HEK293 (cell line): ENCODE data around the gene RNU7-1.

ENCODE experiments used
- GLI2 ChIP-seq: fragments of 450-650 bp; formaldehyde crosslinking; IDR thresholded peaks from 2 replicates; pipeline ENCODE4; 2017; ENCODE audit warnings: missing biosample characterization, missing genetic modification characterization, low read depth, borderline replicate concordance
- HIC1 ChIP-seq: fragments of 450-650 bp; formaldehyde crosslinking; IDR thresholded peaks from 2 replicates; pipeline ENCODE4 v1.5.1; 2016; ENCODE audit warnings: missing biosample characterization, missing genetic modification characterization
- HOXC10 ChIP-seq: sonication (generic); formaldehyde crosslinking; IDR thresholded peaks from 2 replicates; pipeline ENCODE4 v1.8.1; 2023; ENCODE audit warnings: mild to moderate bottlenecking, missing genetic modification reagents
- HOXD13 ChIP-seq: sonication (generic); formaldehyde crosslinking; IDR thresholded peaks from 2 replicates; pipeline ENCODE4 v1.8.0; 2022; ENCODE audit warnings: missing genetic modification reagents, borderline replicate concordance
- IKZF3 ChIP-seq: fragments of 450-650 bp; IDR thresholded peaks from 2 replicates; pipeline ENCODE4 v1.5.0; 2018; ENCODE audit warnings: missing biosample characterization, mild to moderate bottlenecking, missing genetic modification characterization, moderate library complexity
- KLF16 ChIP-seq: fragments of 450-650 bp; formaldehyde crosslinking; IDR thresholded peaks from 2 replicates; pipeline ENCODE4 v1.5.1; 2017; ENCODE audit warnings: missing biosample characterization, missing genetic modification characterization
- PRDM2 ChIP-seq: fragments of 450-650 bp; formaldehyde crosslinking; IDR thresholded peaks from 2 replicates; pipeline ENCODE4 v1.5.1; 2016; ENCODE audit warnings: missing biosample characterization, missing genetic modification characterization, borderline replicate concordance
- SALL2 ChIP-seq: fragments of 450-650 bp; formaldehyde crosslinking; IDR thresholded peaks from 2 replicates; pipeline ENCODE4 v1.5.0; 2017; ENCODE audit warnings: missing biosample characterization, mild to moderate bottlenecking, missing genetic modification characterization, borderline replicate concordance
- SP2 ChIP-seq: fragments of 450-650 bp; formaldehyde crosslinking; IDR thresholded peaks from 2 replicates; pipeline ENCODE4 v1.5.1; 2016; ENCODE audit warnings: missing biosample characterization, missing genetic modification characterization
- ZBTB1 ChIP-seq: fragments of 450-650 bp; formaldehyde crosslinking; IDR thresholded peaks from 2 replicates; pipeline ENCODE4 v1.5.1; 2016; ENCODE audit warnings: missing biosample characterization, missing genetic modification characterization
- ZNF121 ChIP-seq: fragments of 450-650 bp; formaldehyde crosslinking; IDR thresholded peaks from 2 replicates; pipeline ENCODE4 v1.5.1; 2016; ENCODE audit warnings: missing biosample characterization, missing genetic modification characterization
- ZNF18 ChIP-seq: fragments of 450-650 bp; formaldehyde crosslinking; IDR thresholded peaks from 2 replicates; pipeline ENCODE4 v1.5.1; 2016; ENCODE audit warnings: missing biosample characterization, missing genetic modification characterization
- ZNF19 ChIP-seq: fragments of 450-650 bp; formaldehyde crosslinking; IDR thresholded peaks from 2 replicates; pipeline ENCODE4; 2016; ENCODE audit warnings: missing biosample characterization, missing genetic modification characterization, low read depth
- ZNF214 ChIP-seq: fragments of 450-650 bp; formaldehyde crosslinking; IDR thresholded peaks from 2 replicates; pipeline ENCODE4 v1.5.1; 2017; ENCODE audit warnings: missing biosample characterization, mild to moderate bottlenecking, missing genetic modification characterization, borderline replicate concordance
- ZNF239 ChIP-seq: fragments of 450-650 bp; formaldehyde crosslinking; IDR thresholded peaks from 2 replicates; pipeline ENCODE4 v1.5.1; 2016; ENCODE audit warnings: missing biosample characterization, missing genetic modification characterization
- ZNF248 ChIP-seq: fragments of 450-650 bp; formaldehyde crosslinking; IDR thresholded peaks from 2 replicates; pipeline ENCODE4 v1.5.1; 2017; ENCODE audit warnings: missing biosample characterization, missing genetic modification characterization
- ZNF354C ChIP-seq: fragments of 450-650 bp; formaldehyde crosslinking; IDR thresholded peaks from 2 replicates; pipeline ENCODE4 v1.5.1; 2016; ENCODE audit warnings: missing biosample characterization, missing genetic modification characterization, low read depth, borderline replicate concordance
- ZNF404 ChIP-seq: fragments of 450-650 bp; formaldehyde crosslinking; IDR thresholded peaks from 2 replicates; pipeline ENCODE4 v1.5.1; 2017; ENCODE audit warnings: missing biosample characterization, missing genetic modification characterization
- ZNF561 ChIP-seq: fragments of 450-650 bp; IDR thresholded peaks from 2 replicates; pipeline ENCODE4 v1.5.1; 2018; ENCODE audit warnings: missing biosample characterization, missing genetic modification characterization, borderline replicate concordance
- ZNF596 ChIP-seq: fragments of 450-650 bp; IDR thresholded peaks from 2 replicates; pipeline ENCODE4 v1.5.0; 2018; ENCODE audit warnings: missing biosample characterization, mild to moderate bottlenecking, missing genetic modification characterization, moderate library complexity
- ZNF600 ChIP-seq: fragments of 450-650 bp; formaldehyde crosslinking; IDR thresholded peaks from 2 replicates; pipeline ENCODE4 v1.5.1; 2016; ENCODE audit warnings: missing biosample characterization, missing genetic modification characterization
- ZNF610 ChIP-seq: fragments of 450-650 bp; formaldehyde crosslinking; IDR thresholded peaks from 2 replicates; pipeline ENCODE4 v1.5.1; 2016; ENCODE audit warnings: missing biosample characterization, missing genetic modification characterization, borderline replicate concordance
- ZNF660 ChIP-seq: fragments of 450-650 bp; IDR thresholded peaks from 2 replicates; pipeline ENCODE4 v1.5.1; 2018; ENCODE audit warnings: missing biosample characterization, mild to moderate bottlenecking, missing genetic modification characterization
- ZSCAN30 ChIP-seq: fragments of 450-650 bp; IDR thresholded peaks from 2 replicates; pipeline ENCODE4 v1.5.1; 2018; ENCODE audit warnings: missing biosample characterization, mild to moderate bottlenecking, missing genetic modification characterization, moderate library complexity
- ZXDB ChIP-seq: fragments of 450-650 bp; formaldehyde crosslinking; IDR thresholded peaks from 2 replicates; pipeline ENCODE4 v1.5.1; 2016; ENCODE audit warnings: missing biosample characterization, missing genetic modification characterization
- TF ChIP-seq, protein P1 (sequence below): fragments of 450-650 bp; formaldehyde crosslinking; IDR thresholded peaks from 2 replicates; pipeline ENCODE4 v1.5.1; 2016; ENCODE audit warnings: missing biosample characterization, missing genetic modification characterization
- TF ChIP-seq, protein P2 (sequence below): fragments of 450-650 bp; formaldehyde crosslinking; IDR thresholded peaks from 2 replicates; pipeline ENCODE4 v1.5.1; 2017; ENCODE audit warnings: missing biosample characterization, missing genetic modification characterization

The RNU7-1 gene

GRCh38 chr12:6965026-6965661 is 21.5 kb downstream of the RNU7-1 start (continued):
- peak; percentile 24 for TF ChIP-seq SP2
- no peak for TF ChIP-seq HIC1 (tag by site-specific recombination)
- TF ChIP-seq, protein P1, sequence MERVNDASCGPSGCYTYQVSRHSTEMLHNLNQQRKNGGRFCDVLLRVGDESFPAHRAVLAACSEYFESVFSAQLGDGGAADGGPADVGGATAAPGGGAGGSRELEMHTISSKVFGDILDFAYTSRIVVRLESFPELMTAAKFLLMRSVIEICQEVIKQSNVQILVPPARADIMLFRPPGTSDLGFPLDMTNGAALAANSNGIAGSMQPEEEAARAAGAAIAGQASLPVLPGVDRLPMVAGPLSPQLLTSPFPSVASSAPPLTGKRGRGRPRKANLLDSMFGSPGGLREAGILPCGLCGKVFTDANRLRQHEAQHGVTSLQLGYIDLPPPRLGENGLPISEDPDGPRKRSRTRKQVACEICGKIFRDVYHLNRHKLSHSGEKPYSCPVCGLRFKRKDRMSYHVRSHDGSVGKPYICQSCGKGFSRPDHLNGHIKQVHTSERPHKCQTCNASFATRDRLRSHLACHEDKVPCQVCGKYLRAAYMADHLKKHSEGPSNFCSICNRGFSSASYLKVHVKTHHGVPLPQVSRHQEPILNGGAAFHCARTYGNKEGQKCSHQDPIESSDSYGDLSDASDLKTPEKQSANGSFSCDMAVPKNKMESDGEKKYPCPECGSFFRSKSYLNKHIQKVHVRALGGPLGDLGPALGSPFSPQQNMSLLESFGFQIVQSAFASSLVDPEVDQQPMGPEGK (tag by site-specific recombination): peak; percentile 54
- TF ChIP-seq PRDM2 (tag by site-specific recombination): no peak
- TF ChIP-seq ZNF404: no peak
- TF ChIP-seq ZSCAN30 (tag by site-specific recombination): peak; percentile 89
- TF ChIP-seq ZNF19 (tag by site-specific recombination): no peak
- TF ChIP-seq ZBTB1: no peak
- peak; percentile 87 for TF ChIP-seq ZNF660 (tag by site-specific recombination)
- TF ChIP-seq ZNF600 (tag by site-specific recombination): peak; percentile 34; the same call in 1 of the 2 replicates
- TF ChIP-seq IKZF3: peak; percentile 70
- peak; percentile 51; the same call in 1 of the 2 replicates for TF ChIP-seq ZXDB (tag by site-specific recombination)
- TF ChIP-seq ZNF214 (tag by site-specific recombination): no peak
- peak; percentile 42; the same call in 1 of the 2 replicates for TF ChIP-seq ZNF18
- no peak for TF ChIP-seq HOXC10 (CRISPR knock-in tag)
- TF ChIP-seq ZNF239: no peak
- no peak for TF ChIP-seq ZNF354C (tag by site-specific recombination)
- TF ChIP-seq KLF16 (tag by site-specific recombination): 0 out of 2 replicates have a peak, but pooled peaks have one; percentile 30
- TF ChIP-seq, protein P2, sequence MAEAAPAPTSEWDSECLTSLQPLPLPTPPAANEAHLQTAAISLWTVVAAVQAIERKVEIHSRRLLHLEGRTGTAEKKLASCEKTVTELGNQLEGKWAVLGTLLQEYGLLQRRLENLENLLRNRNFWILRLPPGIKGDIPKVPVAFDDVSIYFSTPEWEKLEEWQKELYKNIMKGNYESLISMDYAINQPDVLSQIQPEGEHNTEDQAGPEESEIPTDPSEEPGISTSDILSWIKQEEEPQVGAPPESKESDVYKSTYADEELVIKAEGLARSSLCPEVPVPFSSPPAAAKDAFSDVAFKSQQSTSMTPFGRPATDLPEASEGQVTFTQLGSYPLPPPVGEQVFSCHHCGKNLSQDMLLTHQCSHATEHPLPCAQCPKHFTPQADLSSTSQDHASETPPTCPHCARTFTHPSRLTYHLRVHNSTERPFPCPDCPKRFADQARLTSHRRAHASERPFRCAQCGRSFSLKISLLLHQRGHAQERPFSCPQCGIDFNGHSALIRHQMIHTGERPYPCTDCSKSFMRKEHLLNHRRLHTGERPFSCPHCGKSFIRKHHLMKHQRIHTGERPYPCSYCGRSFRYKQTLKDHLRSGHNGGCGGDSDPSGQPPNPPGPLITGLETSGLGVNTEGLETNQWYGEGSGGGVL (tag by site-specific recombination): 0 out of 2 replicates have a peak, but pooled peaks have one; percentile 12
- no peak for TF ChIP-seq HOXD13
- TF ChIP-seq ZNF596: no peak
- TF ChIP-seq SALL2 (tag by site-specific recombination): no peak
- TF ChIP-seq ZNF248 (tag by site-specific recombination): no peak
- TF ChIP-seq GLI2 (tag by site-specific recombination): no peak
- no peak for TF ChIP-seq ZNF121 (tag by site-specific recombination)
- peak; percentile 89 for TF ChIP-seq ZNF561 (tag by site-specific recombination)
- TF ChIP-seq ZNF610: no peak
